NOMO-1 (cell line): Measurements from ENCODE around the gene MAMDC4.

Experiments
- DNase-seq, 2 experiments: peaks; one replicate each; lab custom pipeline; 2025; ENCODE audit not compliant: unreplicated experiment in 2 of 2; lab: John Stamatoyannopoulos, UW

Gene MAMDC4

GRCh38 chr9:136848393-136849037 is 3.6 kb upstream of the MAMDC4 start:
- DNase-seq, result peak; percentile 64 to 65

DNA sequence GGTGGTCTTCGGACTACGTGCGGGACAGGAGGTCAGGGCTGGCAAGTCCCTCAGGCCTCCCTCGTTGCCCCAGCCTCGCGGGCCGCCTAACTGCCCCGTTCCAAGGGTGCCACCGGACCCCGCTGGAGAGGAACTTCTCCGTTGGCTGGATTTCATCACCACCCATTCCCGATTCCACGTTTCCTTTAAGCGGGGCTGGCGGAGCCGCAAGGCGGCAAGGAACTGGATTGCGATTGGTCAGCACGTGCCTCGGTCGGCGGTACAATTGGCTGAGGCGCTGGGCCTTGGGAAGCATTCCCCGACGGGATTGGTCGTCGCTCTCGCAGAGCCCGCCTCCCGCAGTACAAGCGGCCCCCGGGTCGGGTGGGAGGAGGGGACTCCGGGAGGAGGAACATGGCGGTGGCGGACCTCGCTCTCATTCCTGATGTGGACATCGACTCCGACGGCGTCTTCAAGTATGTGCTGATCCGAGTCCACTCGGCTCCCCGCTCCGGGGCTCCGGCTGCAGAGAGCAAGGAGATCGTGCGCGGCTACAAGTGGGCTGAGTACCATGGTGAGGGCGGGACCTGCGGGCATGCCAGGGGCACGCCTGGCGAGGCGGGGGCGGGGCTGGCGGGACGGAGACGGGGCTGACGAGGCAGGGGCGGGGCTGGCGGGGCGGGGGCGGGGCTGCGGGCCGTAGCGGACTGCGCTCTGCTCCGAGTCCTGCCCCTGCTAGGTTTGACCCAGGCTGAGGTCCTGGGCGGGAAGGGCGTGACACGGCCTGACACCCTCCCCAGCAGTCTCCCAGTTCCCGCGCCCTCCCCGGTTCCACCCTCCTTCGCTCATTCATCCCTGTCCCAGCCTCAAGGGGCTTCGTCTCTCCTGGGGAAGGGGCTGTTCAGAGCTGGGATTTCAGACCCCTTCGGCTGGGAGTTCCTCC is 2.8 kb upstream of the MAMDC4 start, which contains the start of gene PHPT1:
Gene PHPT1 (plus strand): TSS at position 372 of the 922 bp plus-strand sequence. CDS start 22 bp downstream, at position 394.
- DNase-seq, result peak; percentile 100

- DNase-seq, result no peak
Observed at GRCh38 chr9:136849960-136850865, 1.9 kb upstream of the MAMDC4 start.

- DNase-seq, result no peak
Observed at GRCh38 chr9:136850866-136851775, 1.0 kb upstream of the MAMDC4 start.

DNA sequence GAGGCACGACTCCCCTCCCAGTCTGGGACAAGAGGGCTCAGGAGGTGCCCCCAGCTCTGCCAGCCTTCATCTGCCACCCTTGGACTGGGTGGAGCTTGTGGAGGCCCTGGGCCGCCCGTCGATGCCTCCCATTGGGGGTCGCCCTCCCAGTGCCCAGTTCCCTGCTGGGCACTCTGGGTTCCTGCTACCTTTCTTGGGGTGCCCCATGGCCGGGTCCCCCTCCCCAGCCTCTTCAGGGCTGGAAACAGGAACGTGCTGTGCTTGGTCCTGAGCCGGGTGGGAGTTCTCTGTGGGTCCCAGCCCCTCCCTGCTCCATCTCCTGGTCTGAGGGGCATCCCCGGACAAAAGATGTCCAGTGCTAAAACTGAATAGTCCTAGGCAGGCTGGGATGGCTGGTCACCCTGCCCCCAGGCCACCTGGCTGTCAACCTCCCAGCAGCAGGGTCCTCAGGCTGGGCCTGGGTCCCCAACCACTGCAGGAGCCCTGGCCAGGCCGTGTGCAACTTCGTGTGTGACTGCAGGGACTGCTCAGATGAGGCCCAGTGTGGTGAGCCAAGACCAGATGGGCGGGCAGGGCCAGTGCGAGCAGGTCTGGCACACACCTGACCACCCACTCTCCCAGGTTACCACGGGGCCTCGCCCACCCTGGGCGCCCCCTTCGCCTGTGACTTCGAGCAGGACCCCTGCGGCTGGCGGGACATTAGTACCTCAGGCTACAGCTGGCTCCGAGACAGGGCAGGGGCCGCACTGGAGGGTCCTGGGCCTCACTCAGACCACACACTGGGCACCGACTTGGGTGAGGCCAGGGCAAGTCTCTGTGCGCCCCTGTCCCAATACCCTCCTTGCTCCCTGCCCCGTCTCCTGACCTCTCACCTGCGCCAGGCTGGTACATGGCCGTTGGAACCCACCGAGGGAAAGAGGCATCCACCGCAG is 784 bp downstream of the MAMDC4 start:
- DNase-seq, result no peak

- no peak for DNase-seq
Observed at GRCh38 chr9:136853596-136854112, 1.5 kb downstream of the MAMDC4 start.

- no peak for DNase-seq
Observed at GRCh38 chr9:136854113-136854841, 2.1 kb downstream of the MAMDC4 start.

- no peak for DNase-seq
Observed at GRCh38 chr9:136854842-136855460, 2.8 kb downstream of the MAMDC4 start.

DNA sequence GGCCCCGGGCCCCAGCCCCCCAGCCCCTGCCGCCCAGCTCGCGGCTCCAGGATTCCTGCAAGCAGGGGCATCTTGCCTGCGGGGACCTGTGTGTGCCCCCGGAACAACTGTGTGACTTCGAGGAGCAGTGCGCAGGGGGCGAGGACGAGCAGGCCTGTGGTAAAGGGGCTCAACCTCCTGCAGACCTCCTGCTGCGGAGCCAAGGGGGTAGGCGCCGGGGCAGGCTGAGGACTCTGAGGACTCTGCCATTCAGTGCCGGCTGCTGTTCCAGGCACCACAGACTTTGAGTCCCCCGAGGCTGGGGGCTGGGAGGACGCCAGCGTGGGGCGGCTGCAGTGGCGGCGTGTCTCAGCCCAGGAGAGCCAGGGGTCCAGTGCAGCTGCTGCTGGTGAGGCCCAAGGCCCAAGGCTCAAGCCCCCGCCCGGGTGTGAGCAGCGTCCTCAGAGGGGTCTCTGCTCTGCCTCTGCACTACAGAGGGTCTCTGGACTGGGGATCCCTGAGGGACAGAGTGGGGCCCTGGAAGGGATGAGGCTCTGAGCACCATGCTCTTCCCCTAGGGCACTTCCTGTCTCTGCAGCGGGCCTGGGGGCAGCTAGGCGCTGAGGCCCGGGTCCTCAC is 3.4 kb downstream of the MAMDC4 start:
- DNase-seq, result no peak

DNA sequence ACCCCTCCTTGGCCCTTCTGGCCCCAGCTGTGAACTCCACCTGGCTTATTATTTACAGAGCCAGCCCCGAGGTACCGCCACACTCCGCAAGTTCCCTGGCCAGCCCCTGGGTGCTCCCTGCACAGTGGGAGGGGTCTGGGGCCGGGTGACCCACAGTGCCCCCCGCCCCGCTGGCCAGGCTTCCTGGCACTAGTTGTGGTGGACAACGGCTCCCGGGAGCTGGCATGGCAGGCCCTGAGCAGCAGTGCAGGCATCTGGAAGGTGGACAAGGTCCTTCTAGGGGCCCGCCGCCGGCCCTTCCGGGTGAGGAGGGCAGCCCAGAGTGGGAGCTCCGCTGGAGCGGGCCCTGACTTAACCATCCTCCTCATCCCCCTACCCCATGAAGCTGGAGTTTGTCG is 3.9 kb downstream of the MAMDC4 start:
- no peak for DNase-seq

- no peak for DNase-seq
Observed at GRCh38 chr9:136856541-136857141, 4.5 kb downstream of the MAMDC4 start.

DNA sequence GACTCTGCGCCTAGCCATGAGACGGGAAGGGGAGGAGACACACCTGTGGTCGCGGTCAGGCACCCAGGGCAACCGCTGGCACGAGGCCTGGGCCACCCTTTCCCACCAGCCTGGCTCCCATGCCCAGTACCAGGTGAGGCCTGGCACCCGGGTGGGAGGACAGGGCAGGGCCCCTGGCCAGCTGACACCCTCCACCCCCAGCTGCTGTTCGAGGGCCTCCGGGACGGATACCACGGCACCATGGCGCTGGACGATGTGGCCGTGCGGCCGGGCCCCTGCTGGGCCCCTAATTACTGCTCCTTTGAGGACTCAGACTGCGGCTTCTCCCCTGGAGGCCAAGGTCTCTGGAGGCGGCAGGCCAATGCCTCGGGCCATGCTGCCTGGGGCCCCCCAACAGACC is 5.0 kb downstream of the MAMDC4 start:
- no peak for DNase-seq

DNA sequence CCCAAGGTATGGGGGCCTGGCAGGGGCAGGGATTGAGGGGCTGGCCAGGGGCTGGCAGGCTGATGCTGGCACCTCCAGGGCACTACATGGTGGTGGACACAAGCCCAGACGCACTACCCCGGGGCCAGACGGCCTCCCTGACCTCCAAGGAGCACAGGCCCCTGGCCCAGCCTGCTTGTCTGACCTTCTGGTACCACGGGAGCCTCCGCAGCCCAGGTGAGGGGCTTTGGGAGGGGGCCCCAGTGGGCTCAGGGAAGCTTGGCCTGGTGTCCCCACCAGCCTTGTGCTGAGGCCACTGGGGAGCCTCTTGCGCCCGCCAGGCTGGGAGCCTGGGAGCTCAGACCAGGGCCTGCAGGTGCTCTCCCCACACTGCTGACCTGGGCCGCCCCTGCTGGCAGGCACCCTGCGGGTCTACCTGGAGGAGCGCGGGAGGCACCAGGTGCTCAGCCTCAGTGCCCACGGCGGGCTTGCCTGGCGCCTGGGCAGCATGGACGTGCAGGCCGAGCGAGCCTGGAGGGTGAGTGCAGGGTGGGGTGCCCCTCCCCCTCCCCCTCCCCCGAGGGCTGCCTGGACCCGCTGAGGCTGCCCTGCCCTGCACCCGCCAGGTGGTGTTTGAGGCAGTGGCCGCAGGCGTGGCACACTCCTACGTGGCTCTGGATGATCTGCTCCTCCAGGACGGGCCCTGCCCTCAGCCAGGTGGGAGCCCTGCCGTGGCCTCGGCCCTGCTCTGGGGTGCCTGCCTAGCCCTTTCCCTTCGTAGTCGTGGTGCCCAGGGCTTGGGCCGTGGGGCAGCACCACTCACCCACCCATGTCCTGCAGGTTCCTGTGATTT is 5.7 kb downstream of the MAMDC4 start:
- no peak for DNase-seq

DNA sequence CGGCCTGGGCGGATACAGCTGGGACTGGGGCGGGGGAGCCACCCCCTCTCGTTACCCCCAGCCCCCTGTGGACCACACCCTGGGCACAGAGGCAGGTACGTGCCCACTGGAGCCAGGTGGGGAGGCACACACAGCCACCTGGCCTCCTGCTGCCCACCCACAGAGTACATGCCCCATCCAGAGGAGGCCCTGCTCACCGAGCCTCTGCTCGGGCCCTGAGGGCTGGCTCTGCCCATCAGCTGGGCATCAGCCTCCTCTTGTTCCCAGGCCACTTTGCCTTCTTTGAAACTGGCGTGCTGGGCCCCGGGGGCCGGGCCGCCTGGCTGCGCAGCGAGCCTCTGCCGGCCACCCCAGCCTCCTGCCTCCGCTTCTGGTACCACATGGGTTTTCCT is 6.3 kb downstream of the MAMDC4 start:
- no peak for DNase-seq

GRCh38 chr9:136858844-136859757 is 7.0 kb downstream of the MAMDC4 start:
- DNase-seq, result no peak
